NCI-H1092 treated with DMSO at 0.1 percent for 48 hours (cell line): Measurements from ENCODE around the gene PMPCB.
A peak's percentile ranks its signal among the peaks of the same experiment; 100 is the strongest.

Source experiments
- DNase-seq: peaks from one replicate; lab custom pipeline; 2025; lab: John Stamatoyannopoulos, UW

PMPCB gene

DNA sequence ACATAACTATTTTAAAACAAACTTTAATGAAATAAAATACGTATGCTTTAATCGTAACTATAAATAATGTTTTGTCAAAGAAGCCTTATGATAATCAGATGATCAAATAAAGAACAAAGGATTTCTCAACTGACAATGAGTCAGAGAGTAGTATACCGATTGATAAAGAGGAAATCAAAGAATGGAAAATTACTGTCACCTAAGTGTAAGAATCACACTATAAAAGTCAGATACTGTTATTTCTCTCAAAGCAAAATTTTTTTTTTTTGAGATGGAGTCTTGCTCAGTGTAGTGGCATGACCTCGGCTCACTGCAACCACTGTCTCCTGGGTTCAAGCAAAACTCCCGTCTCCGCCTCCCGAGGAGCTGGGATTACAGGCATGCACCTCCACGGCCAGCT, 28.5 kb downstream of the PMPCB start:
- no peak for DNase-seq

DNA sequence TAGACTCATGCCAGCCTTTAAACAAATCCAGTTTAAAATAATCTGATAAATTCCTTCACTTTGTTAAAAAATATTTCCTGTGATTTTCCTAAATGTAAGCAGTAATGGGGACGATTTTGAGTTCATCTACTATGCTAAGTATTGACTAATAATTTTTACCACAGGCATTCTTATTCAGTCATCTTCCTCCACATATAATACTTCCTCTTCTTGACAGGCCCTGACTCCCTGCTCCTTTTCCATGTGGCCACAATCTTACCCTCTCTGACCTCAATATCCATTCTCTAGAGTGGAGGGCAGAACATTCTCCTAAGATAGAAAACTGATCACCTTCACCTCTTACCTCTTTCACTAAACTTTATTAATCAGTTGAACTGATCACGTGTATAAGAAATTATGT, 39.5 kb downstream of the PMPCB start:
- DNase-seq, result no peak

DNA sequence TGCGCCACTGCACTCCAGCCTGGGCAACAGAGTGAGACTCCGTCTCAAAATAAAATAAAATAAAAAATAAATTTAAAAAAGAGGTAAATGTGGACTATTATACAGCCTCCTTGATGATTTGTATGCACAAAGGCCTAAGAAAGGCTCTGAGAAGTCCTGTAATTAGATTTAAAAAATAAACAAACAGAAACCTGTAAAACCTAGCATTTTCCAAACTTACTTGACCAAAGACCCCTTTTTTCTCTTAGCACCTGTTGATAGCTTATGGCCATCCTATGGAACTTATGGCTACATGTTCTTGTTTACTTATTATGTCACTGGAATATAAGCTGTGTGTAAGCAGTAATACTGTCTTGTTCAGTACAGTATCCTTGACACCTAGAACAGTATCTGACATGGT, 41.6 kb downstream of the PMPCB start:
- no peak for DNase-seq

DNA sequence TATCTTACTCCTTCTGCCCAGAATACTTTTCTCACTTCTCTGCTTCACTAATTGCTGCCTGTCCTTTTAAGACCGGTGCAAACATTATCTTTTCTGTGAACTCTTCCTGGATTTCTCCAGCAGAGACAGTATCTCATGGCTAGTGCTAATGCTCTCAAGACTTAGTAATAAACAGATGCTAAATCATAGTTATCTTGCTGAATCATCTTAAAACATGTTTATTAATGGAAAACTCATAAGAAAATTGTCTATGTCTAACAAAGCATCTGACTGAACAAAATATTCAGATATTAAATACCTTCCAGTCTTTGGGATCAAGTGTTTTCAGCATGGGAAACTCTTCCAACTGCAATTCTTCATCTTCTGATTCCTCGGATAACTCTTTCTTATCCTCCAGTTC, 44.2 kb downstream of the PMPCB start:
- no peak for DNase-seq

DNA sequence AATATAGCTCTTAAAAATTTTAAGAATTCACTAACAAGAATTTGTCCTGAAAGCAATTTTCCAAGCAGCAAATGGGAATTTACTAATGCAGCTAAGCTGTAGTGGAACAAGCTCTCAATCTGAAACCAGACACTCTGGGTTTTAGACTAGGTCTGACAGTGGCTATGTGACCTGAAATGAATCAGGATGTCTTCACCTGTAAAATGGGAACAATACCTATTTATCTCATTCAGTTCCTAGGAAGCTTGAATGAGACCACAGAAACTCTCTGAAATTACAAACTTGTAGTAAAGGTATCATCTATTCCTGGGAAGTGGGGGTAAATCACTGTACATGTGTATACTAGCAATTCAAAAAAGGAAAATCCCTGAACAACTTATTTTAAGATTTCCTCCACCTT, 46.1 kb downstream of the PMPCB start:
- no peak for DNase-seq

DNA sequence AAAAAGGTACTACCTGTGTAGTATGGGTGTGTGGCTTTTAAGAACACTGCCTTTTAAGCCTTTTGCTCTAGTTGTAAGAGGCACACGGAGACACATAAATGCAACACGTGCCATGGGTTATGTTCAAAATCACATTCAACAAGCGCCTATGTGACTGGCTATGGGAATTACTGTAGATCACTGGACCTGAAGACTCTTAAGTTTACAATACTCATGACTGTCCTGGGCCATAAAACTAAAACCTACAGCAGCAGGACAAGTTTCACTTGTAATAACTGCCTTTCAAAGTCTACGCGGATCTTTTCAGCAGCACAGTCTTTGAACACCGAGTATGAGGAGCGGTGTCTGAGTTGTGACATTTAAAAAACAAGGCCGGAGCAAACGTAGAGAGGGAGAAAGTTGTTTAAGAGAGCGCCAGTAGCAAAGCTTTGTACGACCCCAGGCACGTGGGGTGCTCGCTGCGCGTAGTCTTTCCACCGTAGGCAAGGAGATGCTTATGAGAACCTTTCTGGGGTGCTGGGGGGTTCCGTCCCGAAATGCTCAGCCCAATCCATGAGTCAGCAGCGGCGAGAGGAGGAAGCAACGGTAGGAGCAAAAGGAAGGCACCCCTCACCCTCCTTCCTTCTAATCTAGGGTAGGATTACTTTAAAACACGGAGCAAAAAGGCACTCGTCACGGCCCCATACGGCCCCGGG, 46.7 kb downstream of the PMPCB start:
- DNase-seq, result peak; percentile 48

DNA sequence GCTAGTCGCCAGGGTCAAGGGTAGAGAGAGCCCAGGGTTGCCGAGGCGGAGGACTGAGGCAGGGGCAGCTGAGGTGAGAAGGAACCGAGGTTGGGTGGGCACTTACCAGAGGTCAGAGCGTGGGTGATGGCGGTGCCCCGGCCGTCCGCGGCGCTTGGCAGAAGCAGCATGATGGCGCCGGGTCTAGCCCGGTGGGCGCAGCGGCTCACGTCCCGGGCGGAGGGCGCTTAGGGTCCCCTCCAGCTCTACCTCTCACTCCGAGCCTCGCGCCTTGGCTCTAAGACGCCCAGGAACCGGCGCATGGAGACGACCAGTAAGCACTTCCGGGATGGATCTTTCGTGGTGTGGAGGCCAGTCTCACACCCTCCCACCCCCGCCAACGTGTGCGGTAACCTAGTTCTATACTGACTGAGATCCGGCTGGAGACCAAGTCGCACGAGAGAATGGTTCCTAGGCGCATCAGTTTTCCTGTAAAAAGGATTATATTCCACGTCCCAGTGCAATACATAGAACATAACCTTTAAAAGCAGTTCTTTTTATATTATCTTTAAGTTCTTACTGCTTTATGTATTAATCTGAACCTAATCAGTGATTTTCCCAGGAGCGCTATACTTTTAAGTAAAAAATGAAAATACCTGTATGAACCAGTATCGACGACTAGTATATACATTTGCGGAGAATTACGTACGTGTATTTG, 47.4 kb downstream of the PMPCB start, which contains the start of gene DNAJC2:
Gene DNAJC2, minus strand, starts transcription at position 315 of the 697 bp plus-strand sequence. Its CDS starts 145 bp downstream, at position 170.
- peak; percentile 94 for DNase-seq

DNA sequence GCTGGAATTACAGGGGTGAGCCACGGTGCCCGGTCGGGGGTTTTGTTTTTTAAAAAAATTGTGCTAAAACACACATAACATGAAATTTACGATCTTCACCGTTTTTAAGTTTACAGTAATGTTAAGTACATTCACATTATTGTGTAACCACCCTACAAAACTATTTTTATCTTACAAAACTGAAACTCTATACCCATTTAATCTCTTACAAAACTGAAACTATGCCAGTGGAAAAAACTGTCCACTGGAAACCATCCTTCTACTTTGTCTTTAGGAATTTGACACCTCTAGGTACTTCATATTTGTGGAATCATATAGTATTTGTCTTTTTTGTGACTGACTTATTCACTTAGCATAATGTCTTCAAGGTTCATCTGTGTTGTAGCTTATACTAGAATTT, 49.2 kb downstream of the PMPCB start:
- no peak for DNase-seq

DNA sequence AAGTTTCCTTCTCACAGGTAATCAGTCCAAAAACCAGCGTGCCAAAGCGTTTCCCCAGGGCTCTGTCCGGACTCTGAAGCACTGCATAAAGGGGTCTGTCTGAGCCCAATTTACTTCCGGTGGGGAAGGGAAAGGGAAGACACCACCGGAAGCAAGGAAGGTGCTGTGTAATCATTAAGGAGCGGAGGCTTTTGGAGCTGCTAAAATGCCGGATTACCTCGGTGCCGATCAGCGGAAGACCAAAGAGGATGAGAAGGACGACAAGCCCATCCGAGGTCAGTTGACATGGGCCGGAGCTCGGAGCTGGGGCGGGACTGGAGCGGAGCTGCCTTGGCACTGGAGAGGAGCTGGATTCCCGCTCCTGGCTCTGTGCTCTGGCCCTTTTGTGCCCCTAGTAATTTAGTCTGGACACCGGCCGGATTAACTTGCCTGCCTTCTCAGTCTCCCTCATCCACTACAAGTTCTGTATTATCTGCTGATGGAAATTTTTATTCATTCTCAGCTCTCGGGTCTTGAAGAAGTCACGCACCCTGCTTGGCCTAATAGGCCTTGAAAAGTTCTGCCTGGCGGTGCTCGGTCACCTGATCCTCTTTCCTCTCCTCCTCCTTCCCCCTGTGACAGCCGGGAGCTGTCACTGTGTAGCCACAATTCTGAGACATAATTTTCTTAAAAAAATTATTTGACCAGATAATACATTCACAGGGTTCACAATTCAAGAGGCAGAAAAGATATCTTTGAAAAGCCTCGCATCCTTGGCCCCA, 50.5 kb downstream of the PMPCB start, which contains the start of gene PSMC2:
Gene PSMC2, plus strand, starts transcription at position 137 of the 761 bp plus-strand sequence. Its CDS starts 69 bp downstream, at position 206.
- DNase-seq, result peak; percentile 94

DNA sequence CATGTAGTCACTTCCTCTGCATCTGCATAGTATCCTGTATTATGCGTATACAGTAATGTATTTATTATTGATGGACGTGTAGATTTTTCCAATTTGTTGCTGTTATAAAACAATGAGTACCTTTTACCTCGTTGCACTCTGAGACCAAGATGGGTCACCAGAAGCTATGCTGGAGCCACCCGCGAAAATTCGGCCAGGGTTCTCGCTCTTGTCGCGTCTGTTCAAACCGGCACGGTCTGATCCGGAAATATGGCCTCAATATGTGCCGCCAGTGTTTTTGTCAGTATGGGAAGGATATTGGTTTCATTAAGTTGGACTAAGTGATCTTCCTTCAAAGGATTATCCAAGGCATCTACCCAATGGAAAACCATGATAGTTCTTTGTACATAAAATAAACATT, 51.2 kb downstream of the PMPCB start:
- DNase-seq, result no peak

DNA sequence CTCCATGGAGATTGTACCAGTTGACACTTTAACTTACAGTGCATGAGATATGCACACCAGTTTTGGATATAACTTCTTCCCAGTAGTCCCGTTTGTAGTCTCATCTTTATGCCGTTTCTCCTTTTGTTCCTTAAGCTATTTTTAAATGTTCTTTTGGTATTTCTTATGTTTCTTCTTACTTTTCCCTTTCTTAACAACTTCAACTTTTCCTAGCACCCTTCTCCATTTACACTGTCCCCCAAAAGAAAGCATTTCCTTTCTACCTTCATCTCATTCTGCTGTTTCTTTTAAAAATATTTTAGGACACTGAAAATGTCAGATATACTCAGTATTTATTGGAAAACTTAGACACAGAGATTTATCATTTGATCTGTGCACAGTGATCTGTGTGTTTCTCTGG, 51.7 kb downstream of the PMPCB start:
- no peak for DNase-seq

DNA sequence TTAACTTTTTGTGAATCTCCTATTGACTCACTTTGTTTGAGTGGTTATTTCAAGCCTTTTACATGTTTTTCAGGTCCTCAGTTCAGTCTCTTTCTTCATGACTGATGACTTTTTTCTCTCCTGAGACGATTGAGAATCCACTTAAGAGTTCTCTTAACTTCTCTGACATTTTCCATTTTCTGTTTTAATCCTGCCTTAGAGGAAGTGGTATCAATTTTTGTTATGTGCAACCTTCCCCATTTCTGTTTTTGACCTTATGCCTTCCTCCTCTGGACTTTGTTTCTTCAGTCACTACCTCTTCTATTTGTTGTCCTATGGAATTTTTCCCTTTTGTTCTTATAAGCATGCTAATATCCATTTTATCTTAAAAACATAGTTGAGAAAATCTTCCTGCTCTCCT, 52.6 kb downstream of the PMPCB start:
- DNase-seq, result no peak
